ENCODE measurements around the gene MED13L. TPM values are rescaled to one million over a fixed set of nuclear protein-coding genes. Genes with fewer than 3 reads are reported as not detected.

MED13L gene
- total and polyA plus RNA-seq, 2 donors (not counting 3 experiments of a cell fraction or from before 2014, with no cell fraction given): 27.4 to 93.6 TPM

DNA sequence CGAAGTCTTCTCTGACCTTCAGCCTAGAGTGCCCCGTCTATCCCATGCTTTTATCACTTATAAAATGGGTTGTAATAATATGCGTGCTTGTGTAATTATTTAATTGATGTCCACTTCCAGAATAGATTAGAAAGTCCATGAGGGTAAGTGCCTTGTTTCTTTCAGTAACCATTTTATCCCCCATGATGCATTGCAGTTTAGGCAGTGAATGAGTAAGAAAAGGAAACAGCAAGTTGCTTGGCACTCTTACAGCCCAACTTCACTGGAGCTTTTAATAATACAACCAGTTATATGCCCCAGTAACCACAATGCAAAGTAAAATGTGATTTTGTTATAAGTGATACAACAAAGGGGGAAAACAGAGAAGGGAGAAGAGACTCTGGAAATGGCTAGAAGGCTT, 287.3 kb downstream of the MED13L start:
- dilution Hi-C loops (cut with MboI; ENCODE audit: extremely low pct_ligation_motif_present, low sequenced_read_pairs): no loop called here
- Histone ChIP-seq H3K9ac (replicated peaks; ENCODE audit: extremely low read depth, insufficient read depth, low read length) (no peak overlapping the region), H3K27ac (ENCODE audit: insufficient read depth, low read depth, low read length) (no peak overlapping the region), H3K27me3 (ENCODE audit: control insufficient read depth in 2 of 2, insufficient read depth in 2 of 2, low read length in 2 of 2) (no peaks in the 10 kb centered on the region), H3K79me2 (ENCODE audit: control insufficient read depth, insufficient read depth, low read length) (peaks cover 4% of the 10 kb centered on the region), H3K4me1 (ENCODE audit: control insufficient read depth, extremely low read depth, insufficient read depth, low read length) (no peaks in the 10 kb centered on the region), H3K36me3 (ENCODE audit: control insufficient read depth in 2 of 2, extremely low read depth in 1 of 2, insufficient read depth in 2 of 2, low read length in 2 of 2) (peaks cover 13 to 18% of the 10 kb centered on the region in 2 experiments), H3K4me2 (ENCODE audit: insufficient read depth, low read length) (no peak overlapping the region), H2AFZ (ENCODE audit: low read depth, low read length) (no peak overlapping the region), H4K20me1 (replicated peaks; ENCODE audit: control insufficient read depth, extremely low read depth, insufficient read depth, low read length) (no peaks in the 10 kb centered on the region), H3K4me3 (replicated peaks in 1 of 3; ENCODE audit: insufficient read depth in 1 of 3, low read depth in 1 of 3, low read length in 3 of 3) (no peak overlapping the region), H3K9me3 (replicated peaks; ENCODE audit: control insufficient read depth, insufficient read depth, low read length) (no peaks in the 10 kb centered on the region), H3K9me1 (replicated peaks; ENCODE audit: control insufficient read depth, extremely low read depth, insufficient read depth, low read length) (no peaks in the 10 kb centered on the region)
- POLR2A ChIA-PET: no interaction called here
- no peak for FAIRE-seq
- no peak for TF ChIP-seq POLR2A (IDR thresholded peaks at IDR 0.05; ENCODE audit: low read depth, low read length)
- no peak for TF ChIP-seq GATA2 (IDR thresholded peaks at IDR 0.05; ENCODE audit: insufficient read depth, insufficient read length, low read depth, low read length)
- TF ChIP-seq, protein P1, sequence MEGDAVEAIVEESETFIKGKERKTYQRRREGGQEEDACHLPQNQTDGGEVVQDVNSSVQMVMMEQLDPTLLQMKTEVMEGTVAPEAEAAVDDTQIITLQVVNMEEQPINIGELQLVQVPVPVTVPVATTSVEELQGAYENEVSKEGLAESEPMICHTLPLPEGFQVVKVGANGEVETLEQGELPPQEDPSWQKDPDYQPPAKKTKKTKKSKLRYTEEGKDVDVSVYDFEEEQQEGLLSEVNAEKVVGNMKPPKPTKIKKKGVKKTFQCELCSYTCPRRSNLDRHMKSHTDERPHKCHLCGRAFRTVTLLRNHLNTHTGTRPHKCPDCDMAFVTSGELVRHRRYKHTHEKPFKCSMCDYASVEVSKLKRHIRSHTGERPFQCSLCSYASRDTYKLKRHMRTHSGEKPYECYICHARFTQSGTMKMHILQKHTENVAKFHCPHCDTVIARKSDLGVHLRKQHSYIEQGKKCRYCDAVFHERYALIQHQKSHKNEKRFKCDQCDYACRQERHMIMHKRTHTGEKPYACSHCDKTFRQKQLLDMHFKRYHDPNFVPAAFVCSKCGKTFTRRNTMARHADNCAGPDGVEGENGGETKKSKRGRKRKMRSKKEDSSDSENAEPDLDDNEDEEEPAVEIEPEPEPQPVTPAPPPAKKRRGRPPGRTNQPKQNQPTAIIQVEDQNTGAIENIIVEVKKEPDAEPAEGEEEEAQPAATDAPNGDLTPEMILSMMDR (IDR thresholded peaks at IDR 0.05; ENCODE audit: extremely low read depth in 1 of 2, insufficient read depth in 1 of 2, low read depth in 1 of 2, low read length in 2 of 2): no peak
- TF ChIP-seq MYC (IDR thresholded peaks at IDR 0.05; ENCODE audit: low read depth, low read length): no peak
- TF ChIP-seq, protein P2, sequence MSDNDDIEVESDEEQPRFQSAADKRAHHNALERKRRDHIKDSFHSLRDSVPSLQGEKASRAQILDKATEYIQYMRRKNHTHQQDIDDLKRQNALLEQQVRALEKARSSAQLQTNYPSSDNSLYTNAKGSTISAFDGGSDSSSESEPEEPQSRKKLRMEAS (IDR thresholded peaks at IDR 0.05; ENCODE audit: insufficient read depth, insufficient read length): no peak
- no peak for TF ChIP-seq POLR2AphosphoS5 (IDR thresholded peaks at IDR 0.05; ENCODE audit: insufficient read depth, low read depth, low read length)
- TF ChIP-seq FOS (IDR thresholded peaks at IDR 0.05; ENCODE audit: borderline replicate concordance, insufficient read depth, low read length): no peak
- TF ChIP-seq EZH2 (IDR thresholded peaks at IDR 0.05; ENCODE audit: borderline replicate concordance, low read depth, low read length, severe bottlenecking): no peak
- no peak for TF ChIP-seq JUN (IDR thresholded peaks at IDR 0.05; ENCODE audit: borderline replicate concordance, insufficient read depth, insufficient read length, low read depth)
- intact Hi-C loops (cut with micrococcal nuclease): no loop called here
- DNase-seq (ENCODE audit: low read depth, low spot score): no peak
- CTCF ChIA-PET: no interaction called here
- BruUV-seq (replicated peaks): no TSS peak
